ENCODE data around the gene PKNOX2. TPM values are rescaled to one million over a fixed set of nuclear protein-coding genes. Genes with fewer than 3 reads are reported as not detected.

PKNOX2 gene
- total RNA-seq, 4 donors from 2014 or later: 0.40 to 5.9 (median 1.1) TPM; not detected in 1

GRCh38 chr11:125233116-125233515 lies 68.6 kb downstream of the PKNOX2 start:
- Histone ChIP-seq H3K36me3 (no peaks in the 10 kb centered on the region), H3K9me3 (peaks cover 0 to 4% (median 0%) of the 10 kb centered on the region in 3 donors), H3K27me3 (no peaks in the 10 kb centered on the region), H3K4me3 (no peak overlapping the region), H3K4me1 (no peaks in the 10 kb centered on the region), H3K27ac (no peak overlapping the region)
- intact Hi-C loops (cut with DNase I): no loop called here
- no peak for DNase-seq
- 86 to 100% methylated on average over 1 of the region's 1 CpG for WGBS, 2 donors
- no peak for TF ChIP-seq POLR2A (IDR thresholded peaks at IDR 0.05)
- TF ChIP-seq CTCF (IDR thresholded peaks at IDR 0.05): no peak

- WGBS, 2 donors: 61 to 62% methylated on average over 7 to 8 of the region's 8 CpGs
- no peak for DNase-seq
- H3K4me3 ChIP-seq: no peak overlapping the region
Measured at GRCh38 chr11:125233736-125234275, 69.3 kb downstream of the PKNOX2 start.

GRCh38 chr11:125235071-125235471 lies 70.5 kb downstream of the PKNOX2 start:
- intact Hi-C loops (cut with DNase I): no loop called here
- Histone ChIP-seq H3K36me3 (no peaks in the 10 kb centered on the region), H3K4me3 (no peak overlapping the region), H3K27ac (no peak overlapping the region), H3K27me3 (no peaks in the 10 kb centered on the region), H3K9me3 (peaks cover 0 to 4% (median 0%) of the 10 kb centered on the region in 3 donors), H3K4me1 (no peaks in the 10 kb centered on the region)
- TF ChIP-seq POLR2A (IDR thresholded peaks at IDR 0.05): no peak
- TF ChIP-seq CTCF (IDR thresholded peaks at IDR 0.05): no peak
- 64 to 68% methylated on average over 5 of the region's 5 CpGs for WGBS, 2 donors
- DNase-seq: no peak

More at GRCh38 chr11:125233736-125234275, 69.3 kb downstream of the PKNOX2 start:
- TF ChIP-seq POLR2A (IDR thresholded peaks at IDR 0.05) (no peak), CTCF (IDR thresholded peaks at IDR 0.05) (no peak)
- intact Hi-C loops (cut with DNase I): no loop called here
- no peaks in the 10 kb centered on the region for H3K27me3 ChIP-seq
- H3K36me3 ChIP-seq: no peaks in the 10 kb centered on the region
- H3K9me3 ChIP-seq: peaks cover 0 to 4% (median 0%) of the 10 kb centered on the region in 3 donors
- no peaks in the 10 kb centered on the region for H3K4me1 ChIP-seq
- no peak overlapping the region for H3K27ac ChIP-seq

GRCh38 chr11:125236072-125236825 lies 71.7 kb downstream of the PKNOX2 start:
- Histone ChIP-seq H3K9me3 (peaks cover 0 to 4% (median 0%) of the 10 kb centered on the region in 3 donors), H3K27ac (no peak overlapping the region), H3K4me1 (no peaks in the 10 kb centered on the region), H3K27me3 (no peaks in the 10 kb centered on the region), H3K4me3 (no peak overlapping the region), H3K36me3 (no peaks in the 10 kb centered on the region)
- intact Hi-C loops (cut with DNase I): no loop called here
- 81 to 90% methylated on average over 7 to 8 of the region's 24 CpGs for WGBS, 2 donors
- no peak for TF ChIP-seq CTCF (IDR thresholded peaks at IDR 0.05)
- TF ChIP-seq POLR2A (IDR thresholded peaks at IDR 0.05): no peak
- DNase-seq: no peak

Measured in esophagus squamous epithelium (tissue), 5 donors.